Measurements from ENCODE around the gene MOB1B. TPM values are rescaled to one million over a fixed set of nuclear protein-coding genes. Genes with fewer than 3 reads are reported as not detected.
"Not testable (repeated sequence)": the region's sequence is repeated elsewhere in the genome, so short reads cannot be mapped to it uniquely, and the experiment has no call there.

Gene MOB1B
- total RNA-seq, 1 donor from 2014 or later: 34.2 TPM

DNA sequence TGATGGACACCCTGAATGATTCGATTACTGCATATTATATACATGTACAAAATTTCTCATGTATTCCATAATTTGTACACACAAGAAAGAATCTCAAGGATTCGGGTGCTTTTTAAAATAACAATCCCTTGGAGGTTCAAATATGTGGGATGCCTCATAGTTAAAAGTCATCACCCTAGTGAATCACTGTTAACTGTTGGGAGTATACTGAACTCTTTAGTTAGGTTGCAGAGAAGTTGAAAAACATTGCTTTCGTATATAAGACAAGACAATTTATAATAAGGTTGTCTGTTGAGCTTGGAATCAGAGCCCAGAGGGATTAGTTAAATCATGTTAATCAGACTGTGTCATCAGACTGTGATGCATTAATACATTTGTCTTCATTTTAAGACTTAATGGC is 106.9 kb downstream of the MOB1B start:
- Histone ChIP-seq H3K4me1 (no peaks in the 10 kb centered on the region), H3K4me3 (no peak overlapping the region), H3K27me3 (no peaks in the 10 kb centered on the region), H3K27ac (no peak overlapping the region), H3K9me3 (no peaks in the 10 kb centered on the region), H3K36me3 (no peaks in the 10 kb centered on the region)
- intact Hi-C loops (cut with DNase I): no loop called here
- TF ChIP-seq, protein P1, sequence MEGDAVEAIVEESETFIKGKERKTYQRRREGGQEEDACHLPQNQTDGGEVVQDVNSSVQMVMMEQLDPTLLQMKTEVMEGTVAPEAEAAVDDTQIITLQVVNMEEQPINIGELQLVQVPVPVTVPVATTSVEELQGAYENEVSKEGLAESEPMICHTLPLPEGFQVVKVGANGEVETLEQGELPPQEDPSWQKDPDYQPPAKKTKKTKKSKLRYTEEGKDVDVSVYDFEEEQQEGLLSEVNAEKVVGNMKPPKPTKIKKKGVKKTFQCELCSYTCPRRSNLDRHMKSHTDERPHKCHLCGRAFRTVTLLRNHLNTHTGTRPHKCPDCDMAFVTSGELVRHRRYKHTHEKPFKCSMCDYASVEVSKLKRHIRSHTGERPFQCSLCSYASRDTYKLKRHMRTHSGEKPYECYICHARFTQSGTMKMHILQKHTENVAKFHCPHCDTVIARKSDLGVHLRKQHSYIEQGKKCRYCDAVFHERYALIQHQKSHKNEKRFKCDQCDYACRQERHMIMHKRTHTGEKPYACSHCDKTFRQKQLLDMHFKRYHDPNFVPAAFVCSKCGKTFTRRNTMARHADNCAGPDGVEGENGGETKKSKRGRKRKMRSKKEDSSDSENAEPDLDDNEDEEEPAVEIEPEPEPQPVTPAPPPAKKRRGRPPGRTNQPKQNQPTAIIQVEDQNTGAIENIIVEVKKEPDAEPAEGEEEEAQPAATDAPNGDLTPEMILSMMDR (IDR thresholded peaks at IDR 0.05): no peak
- DNase-seq (no peak), ATAC-seq (no peak)

DNA sequence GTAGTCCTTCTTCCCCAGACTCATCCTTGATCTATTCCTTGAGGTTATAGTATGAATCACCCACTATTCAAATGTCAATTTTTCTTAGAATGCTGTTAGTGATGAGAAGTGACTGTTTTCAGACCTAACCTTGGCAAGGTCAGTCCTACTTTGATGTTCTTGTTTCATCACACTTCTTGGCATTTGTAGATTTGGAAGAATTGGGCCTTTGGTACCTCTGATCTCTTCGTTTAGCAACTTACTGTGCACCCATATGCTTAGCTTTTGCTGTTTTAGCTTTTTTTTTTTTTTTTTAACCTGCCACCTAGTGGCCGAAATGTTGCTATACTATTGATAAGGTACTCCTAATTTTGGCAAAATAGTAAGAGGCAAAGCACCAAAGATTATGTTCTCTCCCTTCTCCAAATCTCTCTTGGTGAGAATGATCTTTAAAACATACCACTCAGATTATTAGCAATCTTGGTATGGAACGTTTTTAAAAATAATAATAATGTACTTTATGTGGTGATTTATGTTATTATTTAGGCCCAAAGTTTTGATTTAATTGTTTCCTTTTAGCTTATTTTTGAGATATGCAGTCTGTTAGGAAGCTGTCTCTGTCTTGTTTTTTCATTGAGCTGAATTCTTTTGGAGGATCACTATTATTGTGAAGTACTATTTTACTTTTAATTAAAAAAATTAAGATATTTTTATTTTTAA is 107.9 kb downstream of the MOB1B start:
- H3K36me3 ChIP-seq: no peaks in the 10 kb centered on the region
- no peak for DNase-seq
- TF ChIP-seq, protein P1 (IDR thresholded peaks at IDR 0.05): peak; percentile 71

DNA sequence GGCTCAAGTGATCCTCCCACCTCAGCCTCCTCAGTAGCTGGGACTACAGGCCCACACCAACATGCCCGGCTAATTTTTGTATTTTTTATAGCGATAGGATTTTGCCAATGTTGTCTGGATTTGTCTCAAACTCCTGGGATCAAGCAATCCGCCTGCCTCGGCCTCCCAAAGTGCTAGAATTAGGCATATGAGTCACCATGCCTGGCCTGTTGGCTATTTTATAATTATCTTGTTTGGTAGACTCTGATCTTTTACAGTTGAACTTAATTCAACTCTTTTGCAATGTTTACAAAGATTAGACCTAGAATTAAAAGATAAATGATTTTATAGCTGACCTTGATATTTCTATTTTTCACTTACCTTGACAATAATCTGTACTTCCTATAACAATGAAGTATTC is 109.3 kb downstream of the MOB1B start:
- intact Hi-C loops (cut with DNase I): no loop called here
- DNase-seq: no peak
- Histone ChIP-seq H3K36me3 (no peaks in the 10 kb centered on the region), H3K27me3 (no peaks in the 10 kb centered on the region), H3K9me3 (no peaks in the 10 kb centered on the region), H3K4me1 (no peaks in the 10 kb centered on the region), H3K27ac (no peak overlapping the region), H3K4me3 (no peak overlapping the region)
- TF ChIP-seq, protein P1 (IDR thresholded peaks at IDR 0.05): no peak
- no peak for ATAC-seq

More for the DNA sequence above, 107.9 kb downstream of the MOB1B start:
- Histone ChIP-seq H3K4me1 (no peaks in the 10 kb centered on the region), H3K4me3 (no peak overlapping the region), H3K27ac (no peak overlapping the region), H3K9me3 (no peaks in the 10 kb centered on the region), H3K27me3 (no peaks in the 10 kb centered on the region)
- peak; percentile 55 for ATAC-seq
- intact Hi-C loops (cut with DNase I): no loop called here

DNA sequence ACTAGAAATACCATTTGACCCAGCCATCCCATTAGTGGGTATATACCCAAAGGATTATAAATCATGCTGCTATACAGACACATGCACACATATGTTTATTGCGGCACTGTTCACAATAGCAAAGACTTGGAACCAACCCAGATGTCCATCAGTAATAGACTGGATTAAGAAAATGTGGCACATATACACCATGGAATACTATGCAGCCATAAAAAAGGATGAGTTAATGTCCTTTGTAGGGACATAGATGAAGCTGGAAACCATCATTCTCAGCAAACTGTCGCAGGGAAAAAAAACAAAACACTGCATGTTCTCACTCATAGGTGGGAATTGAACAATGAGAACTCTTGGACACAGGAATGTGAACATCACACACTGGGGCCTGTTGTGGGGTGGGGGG is 115.2 kb downstream of the MOB1B start:
- H3K4me1 ChIP-seq; H3K9me3 ChIP-seq; DNase-seq; H3K27ac ChIP-seq; H3K36me3 ChIP-seq; H3K4me3 ChIP-seq; intact Hi-C loops (cut with DNase I); ATAC-seq; H3K27me3 ChIP-seq: not testable (repeated sequence)

DNA sequence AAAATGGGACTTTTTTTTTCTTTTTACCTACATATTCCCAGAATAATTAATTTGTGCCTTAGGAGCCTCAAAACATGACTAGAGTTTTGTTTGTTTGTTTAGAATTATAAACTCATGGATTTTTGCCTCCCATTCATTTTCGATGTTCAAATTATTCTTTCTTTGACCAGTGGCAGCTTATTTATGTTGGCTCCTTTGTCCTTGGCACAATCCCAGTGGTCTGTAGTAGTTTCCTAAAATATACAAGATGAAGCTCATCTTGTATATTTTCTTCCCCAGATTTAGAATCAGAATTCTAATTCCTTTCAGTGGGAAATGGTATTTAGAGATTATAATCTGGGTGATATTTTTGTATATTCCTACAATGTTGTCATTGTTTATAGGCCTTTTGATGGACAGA is 118.4 kb downstream of the MOB1B start:
- Histone ChIP-seq H3K27ac (no peak overlapping the region), H3K4me1 (peaks cover 1% of the 10 kb centered on the region), H3K9me3 (no peaks in the 10 kb centered on the region), H3K36me3 (no peaks in the 10 kb centered on the region), H3K27me3 (no peaks in the 10 kb centered on the region), H3K4me3 (no peak overlapping the region)
- intact Hi-C loops (cut with DNase I): no loop called here
- TF ChIP-seq, protein P1 (IDR thresholded peaks at IDR 0.05): no peak
- DNase-seq (no peak), ATAC-seq (no peak)

DNA sequence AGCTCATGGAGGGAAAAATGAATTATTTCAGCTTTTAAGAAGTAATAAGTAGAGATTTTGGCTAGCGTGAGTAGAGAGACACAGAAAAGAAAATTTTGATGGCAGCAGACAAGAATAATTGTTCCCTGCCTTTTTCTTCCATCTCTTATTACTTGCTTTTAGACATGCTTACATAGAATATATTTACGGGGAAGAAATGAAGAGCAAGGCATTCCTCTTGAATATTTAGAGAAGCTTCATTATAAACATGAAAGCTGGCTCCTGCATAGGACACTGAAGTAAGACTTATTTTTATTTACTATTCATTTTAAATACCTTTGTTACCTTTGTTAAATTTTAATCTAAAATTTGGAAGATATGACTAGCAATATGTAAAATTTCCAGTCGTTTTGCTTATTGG is 123.5 kb downstream of the MOB1B start:
- Histone ChIP-seq H3K9me3 (no peaks in the 10 kb centered on the region), H3K27ac (no peak overlapping the region), H3K4me1 (peaks cover 4% of the 10 kb centered on the region), H3K27me3 (no peaks in the 10 kb centered on the region), H3K4me3 (no peak overlapping the region), H3K36me3 (peaks cover 22% of the 10 kb centered on the region)
- TF ChIP-seq, protein P1 (IDR thresholded peaks at IDR 0.05): no peak
- DNase-seq (no peak), ATAC-seq (no peak)
- intact Hi-C loops (cut with DNase I): no loop called here
